Fibroblast of the aortic adventitia (primary cell): ENCODE results near the gene CLCN3. TPM values are rescaled to one million over a fixed set of nuclear protein-coding genes. Genes with fewer than 3 reads are reported as not detected.
A peak's percentile ranks its signal among the peaks of the same experiment; 100 is the strongest.

Experiments used
- DNase-seq: peaks from one replicate; pipeline ENCODE4 v3.0.0-alpha.2; 2010; ENCODE audit warnings: low read depth
- H3K4me3 ChIP-seq: 2 replicates; pipeline ENCODE4 v1.5.1; 2011; ENCODE audit warnings: low read depth, mild to moderate bottlenecking, control low read depth, low read length, moderate library complexity
- CTCF ChIP-seq: IDR thresholded peaks from 2 replicates; pipeline ENCODE4 v1.5.1; 2011; ENCODE audit warnings: mild to moderate bottlenecking, low read length, control low read depth, inconsistent platforms; ENCODE audit not compliant: insufficient read depth
- total RNA-seq: library from RNA; depleted of rRNA; stranded (reverse); fragments of >200 nt; gene quantifications from 2 replicates; pipeline ENCODE4 v1.2.3, GENCODE V29; 2012; ENCODE audit warnings: low replicate concordance

CLCN3 gene
- total RNA-seq, 1 donor: 50.6 TPM

GRCh38 chr4:169745291-169745690 is 124.9 kb downstream of the CLCN3 start:
- peak; percentile 62 for DNase-seq
- H3K4me3 ChIP-seq: no peak overlapping the region
- TF ChIP-seq CTCF: no peak

- peak overlapping the region; percentile 98 for H3K4me3 ChIP-seq
- TF ChIP-seq CTCF: no peak
- DNase-seq: peak; percentile 10
Measured at GRCh38 chr4:169756971-169757574, 136.7 kb downstream of the CLCN3 start.

GRCh38 chr4:169757575-169758184 is 137.3 kb downstream of the CLCN3 start, which contains the start of gene HPF1:
Gene HPF1, minus strand, starts transcription at chr4:169757944. Its CDS starts 67 bp downstream, at chr4:169757877.
- peak within 1 kb of the TSS; percentile 98 for H3K4me3 ChIP-seq
- no peak for TF ChIP-seq CTCF
- DNase-seq: peak; percentile 80

GRCh38 chr4:169758401-169758962 is 138.1 kb downstream of the CLCN3 start:
- H3K4me3 ChIP-seq: peak overlapping the region; percentile 18
- peak; percentile 9 for DNase-seq
- TF ChIP-seq CTCF: no peak

- no peak for DNase-seq
- no peak overlapping the region for H3K4me3 ChIP-seq
- no peak for TF ChIP-seq CTCF
Measured at GRCh38 chr4:169761846-169762245, 141.5 kb downstream of the CLCN3 start.

GRCh38 chr4:169765835-169766234 is 145.5 kb downstream of the CLCN3 start:
- H3K4me3 ChIP-seq: no peak overlapping the region
- no peak for TF ChIP-seq CTCF
- DNase-seq: no peak

- no peak for TF ChIP-seq CTCF
- H3K4me3 ChIP-seq: no peak overlapping the region
- no peak for DNase-seq
Measured at GRCh38 chr4:169766741-169767140, 146.4 kb downstream of the CLCN3 start.
